SK-N-SH (cell line): ENCODE measurements around the gene SHISAL1. TPM values are rescaled to one million over a fixed set of nuclear protein-coding genes. Genes with fewer than 3 reads are reported as not detected.

Experiments
- CTCF ChIA-PET: fragments of 300-600, 350-600 bp; formaldehyde crosslinking; extraction: SDS; loops from one replicate; lab custom pipeline; 2021; lab: Yijun Ruan, JAX
- POLR2A ChIA-PET: fragments of 350-600 bp; sonication (Branson Sonifier 250); formaldehyde crosslinking; extraction: SDS; loops from one replicate; lab custom pipeline; 2020; ENCODE audit warnings: antibody characterized with exemption, inconsistent platforms; lab: Yijun Ruan, JAX
- DNase-seq: peaks from one replicate; pipeline ENCODE4 v3.0.0; 2012
- H2AFZ ChIP-seq: fragments of 200-600 bp; sonication (generic); 2 replicates; pipeline ENCODE4 v1.8.1; 2016; ENCODE audit warnings: antibody characterized with exemption, mild to moderate bottlenecking, low read depth
- H3F3A ChIP-seq: fragments of 200-600 bp; sonication (generic); replicated peaks from 2 replicates; pipeline ENCODE3; 2016; ENCODE audit warnings: antibody characterized with exemption, mild to moderate bottlenecking; ENCODE audit not compliant: insufficient read depth
- H3K27ac ChIP-seq, 2 experiments: fragments of 200-500 bp in 1 of 2; fragments of 200-600 bp in 1 of 2; sonication (Bioruptor generic) in 1 of 2; sonication (generic), shearing (Covaris generic) in 1 of 2; 2 replicates each; pipeline versions ENCODE4 v1.5.1 to v1.6.1; 2014 to 2016; ENCODE audit warnings: low read depth in 2 of 2, inconsistent platforms in 1 of 2, low read length in 1 of 2, mild to moderate bottlenecking in 1 of 2, mixed read lengths in 1 of 2
- H3K27me3 ChIP-seq: fragments of 200-600 bp; sonication (generic), shearing (Covaris generic); 2 replicates; pipeline ENCODE4 v1.6.1; 2016; ENCODE audit warnings: mixed run types; ENCODE audit not compliant: insufficient read depth
- H3K36me3 ChIP-seq, 2 experiments: fragments of 200-500 bp in 1 of 2; fragments of 200-600 bp in 1 of 2; sonication (Bioruptor generic) in 1 of 2; sonication (generic) in 1 of 2; replicated peaks in 1 of 2; 2 replicates each; pipeline versions ENCODE3 to v1.5.1; 2014 to 2016; ENCODE audit warnings: low read length in 1 of 2, mild to moderate bottlenecking in 1 of 2; ENCODE audit not compliant: insufficient read depth in 2 of 2, control insufficient read depth in 1 of 2
- H3K4me1 ChIP-seq, 2 experiments: fragments of 200-500 bp in 1 of 2; fragments of 200-600 bp in 1 of 2; sonication (Bioruptor generic) in 1 of 2; sonication (generic), shearing (Covaris generic) in 1 of 2; 2 replicates each; pipeline versions ENCODE4 v1.5.1 to v1.6.1; 2014 to 2016; ENCODE audit warnings: low read depth in 1 of 2, low read length in 1 of 2, mixed run types in 1 of 2; ENCODE audit not compliant: insufficient read depth in 2 of 2, control insufficient read depth in 1 of 2
- H3K4me2 ChIP-seq: fragments of 200-600 bp; sonication (generic), shearing (Covaris generic); 2 replicates; pipeline ENCODE4 v1.6.1; 2017; ENCODE audit warnings: mixed run types
- H3K4me3 ChIP-seq, 2 experiments: fragments of 200-500 bp in 1 of 2; fragments of 200-600 bp in 1 of 2; sonication (Bioruptor generic) in 1 of 2; sonication (generic), shearing (Covaris generic) in 1 of 2; 2 replicates each; pipeline versions ENCODE4 v1.5.1 to v1.8.1; 2014 to 2016; ENCODE audit warnings: low read depth in 2 of 2, inconsistent platforms in 1 of 2, low read length in 1 of 2, mild to moderate bottlenecking in 1 of 2, mixed read lengths in 1 of 2, moderate library complexity in 1 of 2
- H3K79me2 ChIP-seq: fragments of 200-600 bp; sonication (generic); 2 replicates; pipeline ENCODE4 v1.8.1; 2017; ENCODE audit warnings: mild to moderate bottlenecking; ENCODE audit not compliant: insufficient read depth
- H3K9ac ChIP-seq: fragments of 200-600 bp; sonication (generic); 2 replicates; pipeline ENCODE4 v1.6.1; 2017; ENCODE audit warnings: mixed run types
- H3K9me2 ChIP-seq: fragments of 200-600 bp; sonication (generic); 2 replicates; pipeline ENCODE4 v1.6.1; 2017; ENCODE audit warnings: mixed run types
- H3K9me3 ChIP-seq: fragments of 200-600 bp; sonication (generic); 2 replicates; pipeline ENCODE4 v1.6.1; 2017; ENCODE audit warnings: mixed run types, mild to moderate bottlenecking, moderate library complexity
- H4K20me1 ChIP-seq: fragments of 200-600 bp; sonication (generic); 2 replicates; pipeline ENCODE4 v1.6.1; 2017; ENCODE audit warnings: mild to moderate bottlenecking, mixed run types; ENCODE audit not compliant: insufficient read depth
- EP300 ChIP-seq, 2 experiments: IDR thresholded peaks; 2 replicates each; pipeline versions ENCODE4 v1.4.0 to v1.6.1; 2012; ENCODE audit warnings: borderline replicate concordance in 1 of 2, low read depth in 1 of 2, low read length in 1 of 2
- FOXJ3 ChIP-seq: sonication (generic); formaldehyde crosslinking; IDR thresholded peaks from 2 replicates; pipeline ENCODE4 v1.5.1; 2020; ENCODE audit warnings: mild to moderate bottlenecking, missing genetic modification reagents
- FOXM1 ChIP-seq: IDR thresholded peaks from 2 replicates; pipeline ENCODE4 v1.4.0; 2012; ENCODE audit warnings: low read depth, mild to moderate bottlenecking
- JUND ChIP-seq: IDR thresholded peaks from 2 replicates; pipeline ENCODE4 v1.4.0; 2012
- POLR2AphosphoS5 ChIP-seq: IDR thresholded peaks from 2 replicates; pipeline ENCODE4 v1.6.1; 2012; ENCODE audit warnings: low read depth, low read length
- TCF12 ChIP-seq: IDR thresholded peaks from 2 replicates; pipeline ENCODE4 v1.4.0; 2012
- WGBS: methylation state at CpG from one replicate; pipeline ENCODE4 v1.1.6; 2017; ENCODE audit warnings: low lambda C conversion rate; 5-methylcytosine and 5-hydroxymethylcytosine counted together
- polyA plus RNA-seq, 3 experiments: library from polyadenylated mRNA; depleted of rRNA; stranded (reverse); fragments of >200 nt; gene quantifications; 2 replicates each; pipeline ENCODE4 v1.2.3, GENCODE V29; 2012
- TF ChIP-seq, protein P1 (sequence below): fragments of 200-600 bp; sonication (generic); IDR thresholded peaks from 2 replicates; pipeline ENCODE4 v1.6.1; 2017; ENCODE audit warnings: antibody characterized with exemption, mild to moderate bottlenecking, moderate library complexity
- TF ChIP-seq, protein P2 (sequence below): fragments of 150-350 bp; IDR thresholded peaks from 2 replicates; pipeline ENCODE4 v1.6.1; 2016; ENCODE audit warnings: mild to moderate bottlenecking, low read depth, low read length
- TF ChIP-seq, protein P3 (sequence below): IDR thresholded peaks from 2 replicates; pipeline ENCODE4; 2012

Gene SHISAL1
- polyA plus RNA-seq, 1 of the 3 experiments (the other 2 are of a cell fraction): 0.10 TPM

DNA sequence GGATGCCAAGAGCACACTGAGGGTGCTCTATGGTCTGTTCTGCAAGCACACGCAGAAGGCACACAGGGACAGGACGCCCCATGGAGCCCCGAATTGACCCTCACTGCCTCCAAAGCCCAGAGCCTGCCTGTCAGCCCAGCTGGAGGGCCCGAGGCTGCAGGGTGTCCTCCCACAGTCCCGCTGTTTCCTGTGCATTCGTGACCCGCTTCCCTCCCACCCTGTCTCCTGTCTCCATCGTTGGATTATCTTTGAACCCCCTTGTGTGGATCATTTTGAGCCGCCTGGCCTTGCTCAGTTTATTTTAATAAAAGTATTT is 106.5 kb downstream of the SHISAL1 start (continued):
- TF ChIP-seq, protein P1, sequence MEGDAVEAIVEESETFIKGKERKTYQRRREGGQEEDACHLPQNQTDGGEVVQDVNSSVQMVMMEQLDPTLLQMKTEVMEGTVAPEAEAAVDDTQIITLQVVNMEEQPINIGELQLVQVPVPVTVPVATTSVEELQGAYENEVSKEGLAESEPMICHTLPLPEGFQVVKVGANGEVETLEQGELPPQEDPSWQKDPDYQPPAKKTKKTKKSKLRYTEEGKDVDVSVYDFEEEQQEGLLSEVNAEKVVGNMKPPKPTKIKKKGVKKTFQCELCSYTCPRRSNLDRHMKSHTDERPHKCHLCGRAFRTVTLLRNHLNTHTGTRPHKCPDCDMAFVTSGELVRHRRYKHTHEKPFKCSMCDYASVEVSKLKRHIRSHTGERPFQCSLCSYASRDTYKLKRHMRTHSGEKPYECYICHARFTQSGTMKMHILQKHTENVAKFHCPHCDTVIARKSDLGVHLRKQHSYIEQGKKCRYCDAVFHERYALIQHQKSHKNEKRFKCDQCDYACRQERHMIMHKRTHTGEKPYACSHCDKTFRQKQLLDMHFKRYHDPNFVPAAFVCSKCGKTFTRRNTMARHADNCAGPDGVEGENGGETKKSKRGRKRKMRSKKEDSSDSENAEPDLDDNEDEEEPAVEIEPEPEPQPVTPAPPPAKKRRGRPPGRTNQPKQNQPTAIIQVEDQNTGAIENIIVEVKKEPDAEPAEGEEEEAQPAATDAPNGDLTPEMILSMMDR: no peak
- TF ChIP-seq TCF12 (no peak), EP300 (IDR thresholded peaks at IDR 0.05; ENCODE audit: borderline replicate concordance in 1 of 2, low read depth in 1 of 2, low read length in 1 of 2) (no peak), FOXJ3 (CRISPR knock-in tag) (no peak), JUND (no peak)
- TF ChIP-seq, protein P2, sequence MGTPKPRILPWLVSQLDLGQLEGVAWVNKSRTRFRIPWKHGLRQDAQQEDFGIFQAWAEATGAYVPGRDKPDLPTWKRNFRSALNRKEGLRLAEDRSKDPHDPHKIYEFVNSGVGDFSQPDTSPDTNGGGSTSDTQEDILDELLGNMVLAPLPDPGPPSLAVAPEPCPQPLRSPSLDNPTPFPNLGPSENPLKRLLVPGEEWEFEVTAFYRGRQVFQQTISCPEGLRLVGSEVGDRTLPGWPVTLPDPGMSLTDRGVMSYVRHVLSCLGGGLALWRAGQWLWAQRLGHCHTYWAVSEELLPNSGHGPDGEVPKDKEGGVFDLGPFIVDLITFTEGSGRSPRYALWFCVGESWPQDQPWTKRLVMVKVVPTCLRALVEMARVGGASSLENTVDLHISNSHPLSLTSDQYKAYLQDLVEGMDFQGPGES: no peak

DNA sequence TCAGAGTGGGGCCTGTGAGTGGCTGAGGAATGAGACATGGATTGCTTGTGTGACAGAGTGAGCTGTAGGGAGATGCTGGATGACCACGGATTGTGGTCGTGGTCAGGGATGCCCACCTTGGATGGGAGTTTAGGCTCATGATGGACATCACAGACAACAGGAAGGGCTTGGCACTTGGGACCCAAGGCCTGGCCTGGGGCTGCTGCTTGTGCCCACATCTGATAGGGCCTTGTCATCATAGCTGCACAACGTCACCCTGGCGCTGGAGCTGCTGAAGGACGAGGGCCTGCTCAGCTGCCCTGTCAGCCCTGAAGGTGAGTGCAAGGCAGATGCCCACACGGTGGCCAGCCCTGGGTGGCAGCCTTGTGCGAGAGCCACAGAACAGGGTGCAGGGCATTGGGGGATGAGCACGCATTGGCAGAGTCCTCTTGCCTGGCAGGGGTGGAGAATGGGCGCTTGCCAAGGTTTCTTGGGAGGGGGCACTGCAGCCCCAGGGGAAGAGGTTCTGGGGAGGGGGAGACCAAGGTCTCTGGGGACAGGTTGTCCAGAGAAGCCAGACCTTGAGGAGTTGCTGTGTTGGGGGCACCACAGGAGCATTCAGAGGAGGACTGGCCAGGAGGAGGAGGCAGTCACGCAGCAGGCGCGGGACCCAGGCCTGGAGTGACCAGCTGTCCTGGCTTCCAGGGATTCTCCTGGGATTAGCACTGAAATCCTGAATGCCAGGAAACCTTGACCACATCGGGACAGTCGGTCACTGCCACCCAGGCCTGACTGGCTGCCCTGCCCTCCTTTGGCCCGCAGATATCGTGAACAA is 107.0 kb downstream of the SHISAL1 start:
- H3K4me3 ChIP-seq: no peak overlapping the region
- POLR2A ChIA-PET: no interaction called here
- DNase-seq: no peak
- no peaks in the 10 kb centered on the region for H3K27me3 ChIP-seq
- no peak overlapping the region for H3K4me2 ChIP-seq
- no peaks in the 10 kb centered on the region for H4K20me1 ChIP-seq
- H3K9me3 ChIP-seq: no peaks in the 10 kb centered on the region; the same call in 1 of the 2 replicates
- no peak overlapping the region for H2AFZ ChIP-seq
- TF ChIP-seq POLR2AphosphoS5 (no peak), FOXM1 (no peak)
- TF ChIP-seq, protein P3, sequence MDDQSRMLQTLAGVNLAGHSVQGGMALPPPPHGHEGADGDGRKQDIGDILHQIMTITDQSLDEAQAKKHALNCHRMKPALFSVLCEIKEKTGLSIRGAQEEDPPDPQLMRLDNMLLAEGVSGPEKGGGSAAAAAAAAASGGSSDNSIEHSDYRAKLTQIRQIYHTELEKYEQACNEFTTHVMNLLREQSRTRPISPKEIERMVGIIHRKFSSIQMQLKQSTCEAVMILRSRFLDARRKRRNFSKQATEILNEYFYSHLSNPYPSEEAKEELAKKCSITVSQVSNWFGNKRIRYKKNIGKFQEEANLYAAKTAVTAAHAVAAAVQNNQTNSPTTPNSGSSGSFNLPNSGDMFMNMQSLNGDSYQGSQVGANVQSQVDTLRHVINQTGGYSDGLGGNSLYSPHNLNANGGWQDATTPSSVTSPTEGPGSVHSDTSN: no peak
- 72% methylated on average over 9 of the region's 16 CpGs for WGBS
- no peaks in the 10 kb centered on the region for H3K9me2 ChIP-seq
- H3K79me2 ChIP-seq: no peaks in the 10 kb centered on the region
- H3K9ac ChIP-seq: no peak overlapping the region
- peaks cover 0 to 14% of the 10 kb centered on the region in 2 experiments; a peak in 1 of 4 replicates for H3K4me1 ChIP-seq
- no peaks in the 10 kb centered on the region for H3K36me3 ChIP-seq
- CTCF ChIA-PET: no interaction called here
- H3F3A ChIP-seq: no peaks in the 10 kb centered on the region
- H3K27ac ChIP-seq: no peak overlapping the region
